ENCODE results near the gene MYOF. TPM values are rescaled to one million over a fixed set of nuclear protein-coding genes. Genes with fewer than 3 reads are reported as not detected.

Gene MYOF
- total and polyA plus RNA-seq, 2 experiments from 2014 or later = 101 to 261 TPM

- 31 to 33% methylated on average over 5 of the region's 5 CpGs for WGBS, 2 experiments (ENCODE audit: low coverage in 1 of 2, low lambda C conversion rate in 2 of 2, missing lambda C conversion rate in 2 of 2)
- H3K9ac ChIP-seq = no peak overlapping the region
These were observed 124.5 kb downstream of the MYOF start for GRCh38 chr10:93357680-93358079.

DNA sequence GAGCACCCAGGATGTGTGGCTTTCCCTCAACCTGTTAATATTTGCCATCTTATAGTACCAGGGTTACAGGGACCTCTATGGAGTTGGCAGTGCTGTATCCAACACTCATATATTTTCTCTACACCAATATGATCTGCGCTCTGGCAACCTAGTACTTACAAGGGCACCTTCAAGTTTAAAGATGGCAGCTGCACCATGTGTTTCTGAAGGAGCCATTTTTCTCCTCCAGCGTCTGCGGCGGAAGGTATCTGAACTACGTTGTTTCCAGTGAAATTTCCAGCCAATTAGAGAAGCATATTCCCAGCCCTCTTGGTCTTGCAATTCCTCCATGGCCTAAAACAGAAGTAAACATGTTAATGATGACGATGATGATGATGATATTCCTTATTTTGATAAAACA, 125.6 kb downstream of the MYOF start:
- no peaks in the 10 kb centered on the region for H3K9me2 ChIP-seq (ENCODE audit: insufficient read depth)
- H3K27ac ChIP-seq = no peak overlapping the region
- no peaks in the 10 kb centered on the region for H3K4me1 ChIP-seq (ENCODE audit: insufficient read depth)
- peaks cover 92% of the 10 kb centered on the region for H3K36me3 ChIP-seq (ENCODE audit: low read depth)
- no peaks in the 10 kb centered on the region for H3K27me3 ChIP-seq (replicated peaks; ENCODE audit: insufficient read depth)
- DNase-seq = no peak
- H3K9me3 ChIP-seq (ENCODE audit: low read depth) = no peaks in the 10 kb centered on the region
- no peaks in the 10 kb centered on the region for H4K20me1 ChIP-seq (ENCODE audit: insufficient read depth)
- TF ChIP-seq EZH2phosphoT487 (IDR thresholded peaks at IDR 0.05; ENCODE audit: insufficient read depth, low read depth) = no peak
- no peak for TF ChIP-seq EZH2 (IDR thresholded peaks at IDR 0.05; ENCODE audit: insufficient read depth, poor library complexity, severe bottlenecking)
- no peak overlapping the region for H3K4me2 ChIP-seq (ENCODE audit: unreplicated experiment)
- 97 to 100% methylated on average over 6 of the region's 6 CpGs for WGBS, 2 experiments (ENCODE audit: low coverage in 1 of 2, low lambda C conversion rate in 2 of 2, missing lambda C conversion rate in 2 of 2)
- peaks cover 82% of the 10 kb centered on the region for H3F3A ChIP-seq (ENCODE audit: insufficient read depth)
- peaks cover 6% of the 10 kb centered on the region; the same call in 1 of the 2 replicates for H3K79me2 ChIP-seq (ENCODE audit: insufficient read depth)
- no peak overlapping the region for H3K4me3 ChIP-seq
- in situ Hi-C loops (cut with MboI) = no loop called here
- H3K9ac ChIP-seq = no peak overlapping the region
- H2AFZ ChIP-seq = no peak overlapping the region

More at GRCh38 chr10:93357680-93358079, 124.5 kb downstream of the MYOF start:
- H3K27me3 ChIP-seq (replicated peaks; ENCODE audit: insufficient read depth) = no peaks in the 10 kb centered on the region
- no peaks in the 10 kb centered on the region for H3K9me2 ChIP-seq (ENCODE audit: insufficient read depth)
- H3K4me2 ChIP-seq (ENCODE audit: unreplicated experiment) = no peak overlapping the region
- no peak overlapping the region for H3K27ac ChIP-seq
- peaks cover 73% of the 10 kb centered on the region for H3F3A ChIP-seq (ENCODE audit: insufficient read depth)
- no peaks in the 10 kb centered on the region for H3K9me3 ChIP-seq (ENCODE audit: low read depth)
- in situ Hi-C loops (cut with MboI) = no loop called here
- H3K36me3 ChIP-seq (ENCODE audit: low read depth) = peaks cover 89% of the 10 kb centered on the region
- H3K4me1 ChIP-seq (ENCODE audit: insufficient read depth) = no peaks in the 10 kb centered on the region
- TF ChIP-seq EZH2 (IDR thresholded peaks at IDR 0.05; ENCODE audit: insufficient read depth, poor library complexity, severe bottlenecking) = no peak
- no peak for TF ChIP-seq EZH2phosphoT487 (IDR thresholded peaks at IDR 0.05; ENCODE audit: insufficient read depth, low read depth)
- DNase-seq = peak; percentile 62
- H2AFZ ChIP-seq = no peak overlapping the region
- peaks cover 10% of the 10 kb centered on the region for H3K79me2 ChIP-seq (ENCODE audit: insufficient read depth)
- no peaks in the 10 kb centered on the region for H4K20me1 ChIP-seq (ENCODE audit: insufficient read depth)
- H3K4me3 ChIP-seq = no peak overlapping the region

- TF ChIP-seq EZH2phosphoT487 (IDR thresholded peaks at IDR 0.05; ENCODE audit: insufficient read depth, low read depth) = no peak
- TF ChIP-seq EZH2 (IDR thresholded peaks at IDR 0.05; ENCODE audit: insufficient read depth, poor library complexity, severe bottlenecking) = no peak
- H3K36me3 ChIP-seq (ENCODE audit: low read depth) = peaks cover 95% of the 10 kb centered on the region
- H3F3A ChIP-seq (ENCODE audit: insufficient read depth) = peaks cover 68% of the 10 kb centered on the region
- no peaks in the 10 kb centered on the region for H3K27me3 ChIP-seq (replicated peaks; ENCODE audit: insufficient read depth)
- no peaks in the 10 kb centered on the region for H3K9me2 ChIP-seq (ENCODE audit: insufficient read depth)
- H3K27ac ChIP-seq = no peak overlapping the region
- H3K9me3 ChIP-seq (ENCODE audit: low read depth) = no peaks in the 10 kb centered on the region
- no peak overlapping the region for H3K9ac ChIP-seq
- H3K4me1 ChIP-seq (ENCODE audit: insufficient read depth) = no peaks in the 10 kb centered on the region
- in situ Hi-C loops (cut with MboI) = no loop called here
- no peak overlapping the region for H3K4me3 ChIP-seq
- H4K20me1 ChIP-seq (ENCODE audit: insufficient read depth) = no peaks in the 10 kb centered on the region
- no peak overlapping the region for H2AFZ ChIP-seq
- peak; percentile 56 for DNase-seq
- 46% methylated on average over 6 of the region's 6 CpGs for WGBS, 2 experiments (ENCODE audit: low coverage in 1 of 2, low lambda C conversion rate in 2 of 2, missing lambda C conversion rate in 2 of 2)
- no peak overlapping the region for H3K4me2 ChIP-seq (ENCODE audit: unreplicated experiment)
- H3K79me2 ChIP-seq (ENCODE audit: insufficient read depth) = peaks cover 6% of the 10 kb centered on the region
These were observed 129.3 kb downstream of the MYOF start for GRCh38 chr10:93352638-93353383.

DNA sequence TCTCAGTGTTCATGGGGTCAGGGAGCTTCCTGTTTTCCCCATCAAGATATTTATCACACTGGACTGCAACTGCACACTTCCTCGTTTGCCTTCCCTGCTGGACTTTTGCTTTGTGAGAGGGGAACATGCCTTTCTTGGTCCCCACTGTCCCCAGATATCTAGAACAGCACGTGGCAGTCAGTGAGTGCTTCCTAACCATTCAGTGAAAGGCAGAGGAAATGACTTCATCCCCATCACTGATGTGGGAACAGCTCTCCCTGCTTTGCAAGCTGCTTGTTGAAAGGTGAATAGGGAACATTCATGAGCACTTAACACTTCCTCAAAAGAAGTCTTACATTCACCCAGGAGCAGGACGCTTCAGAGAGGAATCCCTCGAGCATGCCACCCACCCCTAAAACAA, 135.4 kb downstream of the MYOF start:
- Histone ChIP-seq H3K9ac (no peak overlapping the region), H3K36me3 (ENCODE audit: low read depth) (peaks cover 89% of the 10 kb centered on the region), H3K9me2 (ENCODE audit: insufficient read depth) (no peaks in the 10 kb centered on the region), H3K4me2 (ENCODE audit: unreplicated experiment) (no peak overlapping the region), H4K20me1 (ENCODE audit: insufficient read depth) (no peaks in the 10 kb centered on the region), H3K9me3 (ENCODE audit: low read depth) (no peaks in the 10 kb centered on the region), H3K79me2 (ENCODE audit: insufficient read depth) (peaks cover 11% of the 10 kb centered on the region), H3K4me1 (ENCODE audit: insufficient read depth) (no peaks in the 10 kb centered on the region; the same call in 1 of the 2 replicates), H2AFZ (no peak overlapping the region), H3K27me3 (replicated peaks; ENCODE audit: insufficient read depth) (no peaks in the 10 kb centered on the region), H3F3A (ENCODE audit: insufficient read depth) (peaks cover 57% of the 10 kb centered on the region), H3K4me3 (no peak overlapping the region), H3K27ac (peak overlapping the region; percentile 56)
- TF ChIP-seq EZH2phosphoT487 (IDR thresholded peaks at IDR 0.05; ENCODE audit: insufficient read depth, low read depth) = no peak
- TF ChIP-seq EZH2 (IDR thresholded peaks at IDR 0.05; ENCODE audit: insufficient read depth, poor library complexity, severe bottlenecking) = no peak
- 29% methylated on average over 4 of the region's 4 CpGs for WGBS, 2 experiments (ENCODE audit: low coverage in 1 of 2, low lambda C conversion rate in 2 of 2, missing lambda C conversion rate in 2 of 2)
- in situ Hi-C loops (cut with MboI) = no loop called here
- DNase-seq = peak; percentile 31
